Stomach (tissue), 9 donors: ENCODE results near the gene DUSP16. TPM values are rescaled to one million over a fixed set of nuclear protein-coding genes. Genes with fewer than 3 reads are reported as not detected.
"Not testable (repeated sequence)": the region's sequence is repeated elsewhere in the genome, so short reads cannot be mapped to it uniquely, and the experiment has no call there.

ENCODE experiments used
- DNase-seq, 2 donors: peaks; one replicate each; pipeline versions ENCODE4 v3.0.0 to v3.0.0-alpha.2; 2013 to 2019
- H3K27ac ChIP-seq, 5 donors: fragments of 200-600 bp in 4 of 5; sonication (generic) in 4 of 5; one replicate each; pipeline ENCODE4 v1.5.1; 2013 to 2019; ENCODE audit warnings: mild to moderate bottlenecking in 1 of 5, moderate library complexity in 1 of 5
- H3K27me3 ChIP-seq, 3 donors: fragments of 200-600 bp; sonication (generic); one replicate each; pipeline ENCODE4 v1.5.1; 2017 to 2019; ENCODE audit warnings: mixed run types in 1 of 3
- H3K36me3 ChIP-seq, 4 donors: fragments of 200-600 bp; sonication (generic); 1 replicate in 3 of 4; 2 replicates in 1 of 4; pipeline ENCODE4 v1.5.1; 2016 to 2019
- H3K4me1 ChIP-seq, 4 donors: fragments of 200-600 bp; sonication (generic); one replicate each; pipeline ENCODE4 v1.5.1; 2016 to 2019
- H3K4me3 ChIP-seq, 4 donors: fragments of 200-600 bp; sonication (generic) in 3 of 4; one replicate each; pipeline ENCODE4 v1.5.1; 2016 to 2019; ENCODE audit warnings: mild to moderate bottlenecking in 1 of 4
- H3K9me3 ChIP-seq, 4 donors: fragments of 200-600 bp; sonication (generic); one replicate each; pipeline ENCODE4 v1.5.1; 2016 to 2019
- EP300 ChIP-seq: sonication (generic); formaldehyde crosslinking; IDR thresholded peaks from one replicate; pipeline ENCODE4 v1.6.1; 2017; ENCODE audit warnings: antibody characterized with exemption
- POLR2A ChIP-seq, 4 donors: fragments of 450-650 bp; IDR thresholded peaks; one replicate each; pipeline ENCODE4 v1.6.1; 2016; ENCODE audit warnings: antibody characterized with exemption in 4 of 4, control low read depth in 2 of 4, mild to moderate bottlenecking in 1 of 4, moderate library complexity in 1 of 4
- POLR2AphosphoS5 ChIP-seq, 3 donors: sonication (generic); formaldehyde crosslinking; IDR thresholded peaks; one replicate each; pipeline ENCODE4 v1.6.1; 2016; ENCODE audit warnings: antibody characterized with exemption in 3 of 3
- WGBS, 5 donors: extraction: QIAGEN DNeasy Blood & Tissue Kit in 3 of 5; methylation state at CpG; one replicate each; pipeline versions ENCODE4 v1.1.5 to v1.1.7; 2013 to 2018; 5-methylcytosine and 5-hydroxymethylcytosine counted together
- intact Hi-C: fragments of 100-400 bp; cut with DNase I; formaldehyde crosslinking; loops from one replicate; pipeline ENCODE4 v1.15.1; 2023; ENCODE audit warnings: low total_unique reads
- polyA plus RNA-seq, 3 donors: library from polyadenylated mRNA; stranded (reverse); fragments of 200-250 nt; gene quantifications; one replicate each; pipeline ENCODE4 v1.2.3, GENCODE V29; 2013
- total RNA-seq, 5 donors: library from RNA; depleted of rRNA; stranded (reverse); fragments of >200 nt; gene quantifications; one replicate each; pipeline versions ENCODE4 v1.1.0 to v1.2.3, GENCODE V29; 2014 to 2016
- TF ChIP-seq, protein P1 (sequence below), 7 experiments: fragments of 450-650 bp in 4 of 7; fragments of 200-600 bp in 3 of 7; sonication (generic) in 3 of 7; IDR thresholded peaks; one replicate each; pipeline ENCODE4 v1.5.1; 2016 to 2019; ENCODE audit warnings: antibody characterized with exemption in 7 of 7, control low read depth in 2 of 7, mild to moderate bottlenecking in 1 of 7
- donor health status: healthy with polysubstance abuse.
- donor health status: Bipolar disorder and iron deficiency.
- donor health status: healthy.

The DUSP16 gene
- total and polyA plus RNA-seq, 8 donors = 4.9 to 34.8 (median 22.6) TPM

GRCh38 chr12:12527820-12528296 is 34.8 kb downstream of the DUSP16 start:
- Histone ChIP-seq H3K27ac (peak overlapping the region; percentile 33 to 67 (median 42)), H3K27me3 (no peaks in the 10 kb centered on the region), H3K36me3 (no peaks in the 10 kb centered on the region), H3K9me3 (no peaks in the 10 kb centered on the region), H3K4me3 (no peak overlapping the region), H3K4me1 (peaks cover 19 to 74% (median 38%) of the 10 kb centered on the region in 4 donors)
- TF ChIP-seq POLR2AphosphoS5 (IDR thresholded peaks at IDR 0.05) = no peak
- TF ChIP-seq, protein P1, sequence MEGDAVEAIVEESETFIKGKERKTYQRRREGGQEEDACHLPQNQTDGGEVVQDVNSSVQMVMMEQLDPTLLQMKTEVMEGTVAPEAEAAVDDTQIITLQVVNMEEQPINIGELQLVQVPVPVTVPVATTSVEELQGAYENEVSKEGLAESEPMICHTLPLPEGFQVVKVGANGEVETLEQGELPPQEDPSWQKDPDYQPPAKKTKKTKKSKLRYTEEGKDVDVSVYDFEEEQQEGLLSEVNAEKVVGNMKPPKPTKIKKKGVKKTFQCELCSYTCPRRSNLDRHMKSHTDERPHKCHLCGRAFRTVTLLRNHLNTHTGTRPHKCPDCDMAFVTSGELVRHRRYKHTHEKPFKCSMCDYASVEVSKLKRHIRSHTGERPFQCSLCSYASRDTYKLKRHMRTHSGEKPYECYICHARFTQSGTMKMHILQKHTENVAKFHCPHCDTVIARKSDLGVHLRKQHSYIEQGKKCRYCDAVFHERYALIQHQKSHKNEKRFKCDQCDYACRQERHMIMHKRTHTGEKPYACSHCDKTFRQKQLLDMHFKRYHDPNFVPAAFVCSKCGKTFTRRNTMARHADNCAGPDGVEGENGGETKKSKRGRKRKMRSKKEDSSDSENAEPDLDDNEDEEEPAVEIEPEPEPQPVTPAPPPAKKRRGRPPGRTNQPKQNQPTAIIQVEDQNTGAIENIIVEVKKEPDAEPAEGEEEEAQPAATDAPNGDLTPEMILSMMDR (IDR thresholded peaks at IDR 0.05) = no peak
- no peak for TF ChIP-seq EP300
- TF ChIP-seq POLR2A (IDR thresholded peaks at IDR 0.05) = no peak
- DNase-seq = peak in 1 of 2 donors; percentile 54
- intact Hi-C loops = no loop called here
- WGBS, 5 donors = 42 to 73% (median 56%) methylated on average over 5 of the region's 5 CpGs

GRCh38 chr12:12524128-12524527 is 38.5 kb downstream of the DUSP16 start:
- no peak for DNase-seq
- Histone ChIP-seq H3K36me3 (peaks cover 0 to 11% (median 7%) of the 10 kb centered on the region in 4 donors), H3K27ac (no peak overlapping the region), H3K4me1 (peaks cover 14 to 69% (median 44%) of the 10 kb centered on the region in 4 donors), H3K9me3 (no peaks in the 10 kb centered on the region), H3K27me3 (no peaks in the 10 kb centered on the region), H3K4me3 (no peak overlapping the region)
- intact Hi-C loops = no loop called here
- TF ChIP-seq POLR2A (IDR thresholded peaks at IDR 0.05) (no peak), EP300 (no peak), POLR2AphosphoS5 (IDR thresholded peaks at IDR 0.05) (no peak)
- TF ChIP-seq, protein P1 (IDR thresholded peaks at IDR 0.05) = no peak

DNA sequence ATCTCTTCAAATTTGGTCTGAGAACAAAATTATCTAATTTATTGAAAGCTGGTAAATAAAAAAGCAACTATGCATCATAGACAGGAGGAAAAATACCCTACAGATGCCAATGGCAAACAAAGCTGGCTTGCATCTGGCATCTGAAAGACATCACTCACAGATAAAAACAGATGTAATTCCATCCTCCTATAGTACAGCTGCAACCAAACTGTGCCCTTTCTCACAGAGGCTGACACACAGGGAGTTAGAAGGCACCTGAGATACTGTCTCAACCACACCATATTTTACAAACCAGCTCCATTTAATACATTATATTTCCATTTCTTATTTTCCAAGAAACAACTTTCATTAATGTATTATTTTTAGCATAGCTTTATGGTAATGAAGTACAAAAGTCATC is 39.4 kb downstream of the DUSP16 start:
- Histone ChIP-seq H3K4me3 (no peak overlapping the region), H3K9me3 (no peaks in the 10 kb centered on the region), H3K27ac (no peak overlapping the region), H3K36me3 (peaks cover 0 to 20% (median 10%) of the 10 kb centered on the region in 4 donors), H3K27me3 (no peaks in the 10 kb centered on the region), H3K4me1 (peaks cover 6 to 67% (median 41%) of the 10 kb centered on the region in 4 donors)
- DNase-seq = no peak
- intact Hi-C loops = no loop called here
- TF ChIP-seq POLR2A (IDR thresholded peaks at IDR 0.05) (no peak), POLR2AphosphoS5 (IDR thresholded peaks at IDR 0.05) (no peak), EP300 (no peak)
- TF ChIP-seq, protein P1 (IDR thresholded peaks at IDR 0.05) = no peak

GRCh38 chr12:12522657-12523056 is 40.0 kb downstream of the DUSP16 start:
- H3K9me3 ChIP-seq, DNase-seq, H3K27me3 ChIP-seq, H3K4me3 ChIP-seq, intact Hi-C loops: not testable (repeated sequence)
- peak overlapping the region in 3 of 5 donors; percentile 0 to 33 (median 26) for H3K27ac ChIP-seq
- WGBS, 5 donors = 78 to 92% (median 85%) methylated on average over 4 of the region's 4 CpGs
- H3K4me1 ChIP-seq = peaks cover under 1 to 67% (median 35%) of the 10 kb centered on the region in 4 donors
- H3K36me3 ChIP-seq = peaks cover 0 to 23% (median 15%) of the 10 kb centered on the region in 4 donors

DNA sequence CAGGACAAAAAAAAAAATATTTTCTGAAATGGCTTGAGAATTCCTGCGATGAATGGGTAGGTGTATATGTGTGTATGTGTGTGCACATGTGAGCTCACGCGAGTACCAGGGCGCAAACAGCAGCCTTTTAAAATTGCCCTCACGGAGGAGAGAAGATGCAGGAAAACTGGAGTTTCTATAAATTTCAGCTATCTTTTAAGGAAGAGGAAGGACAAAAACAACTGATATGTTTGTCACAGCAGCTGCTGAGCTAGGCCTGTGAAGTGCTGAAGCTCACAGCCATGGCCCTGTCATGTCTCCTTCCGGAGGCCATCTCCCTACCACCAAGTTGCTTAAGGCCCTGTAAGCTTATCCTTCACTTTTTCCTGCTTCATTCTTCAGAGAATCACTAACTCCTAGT is 40.8 kb downstream of the DUSP16 start:
- Histone ChIP-seq H3K27ac (peak overlapping the region in 2 of 5 donors; percentile 0 to 33), H3K9me3 (no peaks in the 10 kb centered on the region), H3K27me3 (no peaks in the 10 kb centered on the region), H3K4me1 (peaks cover 0 to 67% (median 29%) of the 10 kb centered on the region in 4 donors), H3K4me3 (no peak overlapping the region), H3K36me3 (peaks cover 0 to 25% (median 20%) of the 10 kb centered on the region in 4 donors)
- 84 to 97% (median 88%) methylated on average over 6 of the region's 6 CpGs for WGBS, 5 donors
- TF ChIP-seq POLR2A (IDR thresholded peaks at IDR 0.05) = no peak
- TF ChIP-seq, protein P1 (IDR thresholded peaks at IDR 0.05) = no peak
- no peak for TF ChIP-seq POLR2AphosphoS5 (IDR thresholded peaks at IDR 0.05)
- TF ChIP-seq EP300 = no peak
- peak in 1 of 2 donors; percentile 24 for DNase-seq
- intact Hi-C loops = no loop called here
